Left lobe of liver (tissue), 2 donors: ENCODE results near the gene C3. TPM values are rescaled to one million over a fixed set of nuclear protein-coding genes. Genes with fewer than 3 reads are reported as not detected.
"Not testable (repeated sequence)": the region's sequence is repeated elsewhere in the genome, so short reads cannot be mapped to it uniquely, and the experiment has no call there.

Experiments used
- ATAC-seq: fragments of 200-7000 bp; cut with Tn5 transposase; one replicate; pipeline ENCODE4 v1.9.1; 2020; ENCODE audit warnings: mild to moderate bottlenecking, moderate library complexity
- DNase-seq: peaks from one replicate; pipeline ENCODE4 v3.0.0-alpha.2; 2020; ENCODE audit warnings: low spot score
- total RNA-seq: library from RNA; stranded (reverse); gene quantifications from one replicate; pipeline ENCODE4 v1.2.1, GENCODE V29; 2021
- donor health status: DM: no; HTN: no; CAD: no; lungs with moderate emphysema.
- donor health status: DM: no; HTN: yes; CAD: no.

C3 gene
- total RNA-seq, 1 donor from 2014 or later, result 11,297 TPM

DNA sequence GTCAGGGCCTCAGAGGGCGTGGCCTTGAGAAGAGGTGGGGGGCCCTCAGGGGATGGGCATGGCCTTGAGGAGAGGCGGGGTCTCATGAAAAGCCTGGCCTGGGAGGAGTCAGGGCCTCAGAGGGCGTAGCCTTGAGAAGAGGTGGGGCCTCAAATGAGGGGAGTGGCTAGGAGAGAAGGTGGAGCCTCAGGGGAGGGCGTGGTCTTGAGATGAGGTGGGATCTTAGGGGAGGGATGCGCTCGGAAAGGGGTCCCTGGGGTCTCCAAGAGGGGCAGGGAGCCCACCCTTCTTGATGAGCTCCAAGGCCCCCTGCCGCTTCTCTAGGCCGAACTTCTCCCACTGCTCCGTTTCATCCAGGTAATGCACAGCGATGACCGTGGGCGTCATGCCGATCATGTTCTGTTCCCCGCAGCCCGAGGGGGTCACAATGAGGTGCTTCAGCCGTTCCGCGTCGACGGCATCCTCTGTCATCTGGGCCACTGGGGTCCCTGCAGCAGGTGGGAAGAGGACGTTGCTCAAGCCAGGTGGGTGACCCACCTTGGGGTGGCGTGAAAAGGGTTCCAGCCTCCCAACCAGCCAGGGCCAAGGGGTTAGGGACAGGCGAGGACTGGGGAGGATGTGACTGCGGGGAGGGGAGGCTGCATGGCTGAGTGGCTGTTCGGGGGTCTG is 26.2 kb downstream of the C3 start:
- DNase-seq (no peak), ATAC-seq (peak; percentile 57)

DNA sequence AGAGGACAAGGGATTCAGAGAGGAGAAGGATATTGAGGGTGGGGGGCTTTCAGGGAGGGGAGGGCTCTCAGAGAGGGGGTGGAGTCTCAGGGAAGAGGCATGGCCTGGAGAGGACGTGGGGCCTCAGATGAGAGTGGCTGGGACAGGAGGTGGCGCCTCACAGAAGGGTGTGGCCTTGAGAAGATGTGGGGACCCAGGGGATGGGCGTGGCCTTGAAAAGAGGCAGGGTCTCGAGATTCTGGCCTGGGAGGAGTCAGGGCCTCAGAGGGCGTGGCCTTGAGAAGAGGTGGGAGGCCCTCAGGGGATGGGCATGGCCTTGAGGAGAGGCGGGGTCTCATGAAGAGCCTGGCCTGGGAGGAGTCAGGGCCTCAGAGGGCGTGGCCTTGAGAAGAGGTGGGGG is 26.8 kb downstream of the C3 start:
- DNase-seq (no peak), ATAC-seq (peak; percentile 10)

DNA sequence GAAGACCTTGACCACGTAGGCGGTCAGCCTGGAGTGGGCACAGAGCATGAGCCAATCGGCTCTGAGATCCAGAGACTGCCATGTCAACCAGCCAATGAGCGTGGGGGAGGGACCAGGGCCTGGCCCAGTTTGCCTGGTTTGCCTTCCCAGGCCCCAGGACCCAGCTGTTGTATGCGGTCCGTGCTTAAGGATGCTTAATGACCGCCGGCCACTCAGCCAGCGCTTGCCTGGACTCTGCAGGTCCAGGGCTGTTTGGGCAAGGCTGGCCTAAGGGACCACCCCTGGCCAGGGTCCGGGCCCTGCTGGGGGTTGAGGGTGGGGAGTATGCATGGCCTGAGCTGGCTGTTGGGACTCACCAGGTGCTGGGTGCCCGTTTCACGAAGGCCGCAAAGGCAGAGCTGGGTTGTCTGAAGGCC is 27.4 kb downstream of the C3 start:
- ATAC-seq (peak; percentile 6), DNase-seq (no peak)

DNA sequence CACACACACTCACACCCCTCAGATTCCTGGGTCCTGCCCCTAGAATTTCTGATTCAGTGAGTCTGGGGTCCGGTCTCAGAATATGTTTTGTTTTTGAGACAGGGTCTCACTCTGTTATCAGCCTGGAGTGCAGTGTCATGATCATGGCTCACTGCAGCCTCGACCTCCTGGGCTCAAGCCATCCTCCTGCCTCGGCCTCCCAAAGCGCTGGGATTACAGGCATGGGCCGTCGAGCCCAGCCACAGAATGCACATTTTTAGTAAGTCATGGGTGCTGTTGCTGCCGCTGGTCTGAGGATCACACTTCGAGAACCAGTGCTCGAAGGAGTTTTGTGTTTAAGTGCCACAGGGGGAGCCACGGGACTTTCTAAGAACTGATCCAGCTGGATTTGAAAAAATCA is 28.4 kb downstream of the C3 start:
- DNase-seq (no peak), ATAC-seq (no peak)

DNA sequence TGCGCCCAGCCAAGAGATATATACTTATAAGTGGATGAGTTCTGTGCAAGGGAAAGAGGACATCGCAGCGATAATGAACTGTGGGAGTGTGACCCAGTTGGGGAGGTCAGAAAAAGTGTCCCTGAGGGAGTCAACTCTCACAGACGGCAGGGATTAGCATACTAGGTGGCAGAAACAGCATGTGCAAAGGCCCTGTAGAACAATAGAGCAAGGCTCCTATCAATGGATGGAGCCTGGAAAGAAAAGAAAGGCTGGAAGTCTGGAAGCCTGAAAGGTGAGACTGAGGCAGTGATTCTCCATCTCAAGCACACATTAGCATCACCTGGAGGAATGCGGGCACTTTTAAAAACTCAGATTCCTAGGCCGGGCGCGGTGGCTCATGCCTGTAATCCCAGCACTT is 29.1 kb downstream of the C3 start:
- DNase-seq, result no peak

DNA sequence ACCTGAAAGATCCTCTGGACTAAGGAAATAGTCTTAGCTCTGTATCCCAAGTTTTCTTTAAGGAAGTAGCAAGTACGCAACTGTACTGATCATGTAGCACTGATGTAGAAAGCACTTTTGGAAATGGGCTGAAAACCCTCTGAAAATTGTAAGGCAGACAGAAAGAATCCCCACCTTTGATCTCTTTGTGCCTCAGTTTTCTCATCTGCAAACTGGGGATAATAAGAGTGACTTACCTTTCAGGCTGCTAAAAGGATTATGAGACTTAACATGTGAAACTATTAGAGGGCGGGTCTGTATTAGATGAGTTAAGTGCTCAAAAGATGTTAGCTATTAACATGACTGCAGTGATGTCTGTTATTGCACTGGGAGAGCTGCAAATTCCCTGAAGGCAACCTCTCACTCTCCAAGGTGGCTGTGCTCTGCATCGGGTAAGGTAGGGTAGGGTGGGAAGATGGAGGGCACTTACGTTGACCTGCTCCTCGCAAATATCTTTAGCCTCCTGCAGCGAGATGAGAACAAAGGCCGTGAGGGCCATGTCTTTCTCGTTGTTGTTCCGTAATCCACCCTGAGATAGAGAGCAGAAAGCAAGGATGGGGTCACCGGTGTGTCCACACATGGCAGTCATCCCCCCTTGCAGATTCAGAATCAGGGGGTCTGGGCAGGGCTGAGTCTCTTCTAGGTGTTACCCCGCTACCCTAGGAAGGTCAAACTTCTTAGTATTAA is 30.1 kb downstream of the C3 start:
- no peak for DNase-seq
- ATAC-seq, result no peak

More for the DNA sequence above, 29.1 kb downstream of the C3 start:
- no peak for ATAC-seq

DNA sequence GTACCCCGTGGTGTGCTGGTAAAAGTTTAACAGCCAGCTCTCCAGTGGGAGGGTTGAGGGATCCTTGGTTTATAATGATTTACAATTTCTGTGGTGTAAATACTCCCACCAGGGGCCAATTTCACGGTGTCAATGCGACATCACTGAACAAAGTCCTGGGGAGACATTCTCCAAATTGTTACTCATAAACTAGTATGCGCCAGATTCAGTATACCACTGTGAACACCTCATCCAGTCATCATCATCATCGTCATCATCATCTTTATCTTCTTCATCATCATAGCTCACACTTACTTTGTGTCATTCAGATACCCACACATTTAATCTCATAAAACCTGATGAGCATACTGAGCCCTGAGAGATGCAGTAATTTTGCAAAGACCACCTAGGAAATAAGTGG is 33.3 kb downstream of the C3 start:
- no peak for ATAC-seq
- no peak for DNase-seq

DNA sequence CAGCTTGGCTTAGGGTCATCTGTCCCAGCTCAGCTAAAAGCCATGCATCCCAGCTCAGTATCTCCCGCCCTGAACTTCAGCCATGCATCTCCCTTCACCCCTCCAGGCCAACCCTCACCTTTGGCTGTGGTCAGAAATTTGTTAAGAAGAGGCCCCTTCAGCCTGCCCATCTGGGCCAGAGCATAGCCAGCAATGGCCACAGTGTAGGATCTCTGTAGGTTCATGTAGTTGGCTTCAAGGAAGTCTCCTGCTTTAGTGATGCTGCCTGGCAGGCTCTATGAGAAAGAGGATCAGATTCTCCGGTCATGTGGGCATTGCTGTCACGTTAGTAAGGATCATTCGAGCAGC is 33.8 kb downstream of the C3 start:
- DNase-seq (no peak), ATAC-seq (peak; percentile 6)

DNA sequence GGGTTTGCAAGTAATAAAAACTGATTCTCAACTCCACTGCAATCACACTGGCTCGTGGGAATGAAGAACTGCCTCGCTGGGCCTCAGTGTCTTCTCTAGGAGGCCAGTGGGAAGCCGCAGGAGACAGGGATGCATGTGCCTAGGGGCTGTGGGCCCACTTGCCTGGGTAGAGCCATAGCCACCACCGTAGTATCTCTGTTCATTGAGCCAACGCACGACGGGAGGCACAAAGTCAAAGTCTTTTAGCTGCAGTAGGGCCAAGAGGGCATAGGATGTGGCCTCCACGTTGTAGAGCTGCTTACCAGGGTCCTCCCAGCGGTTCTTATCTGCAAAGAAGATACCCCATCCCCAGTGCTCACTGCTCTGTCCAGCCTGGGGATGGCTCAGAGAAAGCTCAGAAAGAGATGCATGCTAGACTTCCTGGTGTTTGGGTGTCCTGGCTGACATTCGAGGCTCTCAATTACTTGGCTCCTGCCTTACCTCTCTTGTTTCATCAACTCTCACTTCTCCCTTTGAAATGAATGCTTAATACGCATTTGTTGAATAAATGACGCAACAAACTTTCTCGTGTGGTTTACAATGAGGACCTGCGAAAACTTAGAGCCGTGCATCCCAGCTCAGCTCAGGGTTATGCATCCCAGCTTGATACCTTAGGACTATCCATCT is 34.4 kb downstream of the C3 start:
- ATAC-seq (peak; percentile 2), DNase-seq (no peak)

DNA sequence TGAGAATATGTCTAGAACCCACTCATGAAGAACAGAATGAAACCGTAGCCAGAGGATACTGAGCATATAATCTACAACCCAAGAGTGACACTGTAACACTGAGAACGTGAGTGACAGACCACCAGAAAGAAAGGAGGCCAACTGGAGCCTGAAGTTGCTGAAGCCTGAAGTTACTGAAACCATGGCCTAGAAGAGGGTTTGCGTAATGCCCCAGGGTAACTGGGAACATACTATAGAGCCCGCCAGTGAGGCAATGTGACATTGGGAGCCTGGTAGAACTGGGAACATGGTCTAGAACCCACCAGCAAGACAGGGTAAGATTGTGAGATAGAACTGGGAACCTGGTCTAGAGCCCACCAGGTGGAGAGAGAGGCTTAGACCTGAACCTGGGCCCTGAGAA is 35.0 kb downstream of the C3 start:
- ATAC-seq (no peak), DNase-seq (no peak)

DNA sequence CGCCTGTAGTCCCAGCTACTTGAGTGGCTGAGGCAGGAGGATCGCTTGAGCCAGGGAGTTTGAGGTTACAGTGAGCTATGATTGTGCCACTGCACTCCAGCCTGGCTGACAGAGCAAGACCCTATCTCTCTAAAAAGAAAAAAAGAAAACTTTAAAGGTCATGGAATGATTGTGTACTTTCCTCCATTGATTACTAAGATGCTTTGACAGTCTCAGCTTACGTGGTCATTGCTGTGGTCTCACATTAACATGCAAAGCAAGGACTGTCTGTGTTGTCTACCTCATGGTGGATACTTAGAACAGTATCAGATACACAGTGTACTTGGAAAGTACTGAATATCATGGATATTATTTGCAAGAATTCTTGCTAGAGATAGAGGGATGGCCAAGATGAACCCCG is 36.5 kb downstream of the C3 start:
- ATAC-seq (no peak), DNase-seq (no peak)

DNA sequence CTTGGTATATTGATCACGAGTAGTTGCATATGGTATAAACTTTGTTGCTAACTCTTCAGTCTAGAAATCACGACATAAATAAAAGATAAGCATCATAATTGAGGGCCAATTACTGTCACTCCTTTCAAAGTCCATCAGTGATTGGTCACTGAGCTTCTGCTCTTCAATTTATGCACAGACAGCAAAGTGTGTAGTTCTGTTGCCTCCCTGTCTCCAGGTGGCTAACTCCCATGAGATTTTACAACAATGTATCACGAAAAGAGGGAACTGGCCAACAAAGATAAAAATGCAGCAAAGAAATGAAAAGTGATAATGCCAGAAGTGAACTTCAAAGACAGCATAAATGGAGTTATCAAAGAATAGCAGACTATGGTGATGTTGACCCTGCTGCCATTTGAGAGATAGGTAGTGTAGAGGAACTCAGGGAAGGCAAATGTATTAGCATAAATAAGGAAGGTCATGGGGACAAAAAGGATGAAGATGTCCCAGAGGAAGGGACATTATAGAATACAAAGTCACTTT is 37.8 kb downstream of the C3 start:
- ATAC-seq (no peak), DNase-seq (no peak)

DNA sequence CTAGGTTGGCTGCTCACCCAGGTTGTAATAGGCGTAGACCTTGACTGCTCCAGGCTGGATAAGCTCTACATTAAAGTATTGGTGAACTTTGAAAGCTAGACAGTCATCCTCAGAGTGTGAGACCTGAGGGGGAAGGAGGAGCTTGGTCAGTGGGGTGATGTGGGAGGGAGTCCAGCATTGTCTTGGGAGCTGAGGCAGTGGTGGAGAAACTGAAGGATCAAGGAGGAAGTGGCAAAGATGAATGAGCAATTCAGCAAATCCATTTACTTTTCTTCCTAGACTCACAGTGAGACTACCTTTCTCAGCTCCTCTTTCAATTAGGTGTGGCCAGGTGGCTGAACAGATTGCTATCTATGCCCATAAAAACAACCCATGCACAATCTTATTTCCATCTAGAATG is 40.3 kb downstream of the C3 start:
- ATAC-seq, result no peak
- DNase-seq, result no peak

DNA sequence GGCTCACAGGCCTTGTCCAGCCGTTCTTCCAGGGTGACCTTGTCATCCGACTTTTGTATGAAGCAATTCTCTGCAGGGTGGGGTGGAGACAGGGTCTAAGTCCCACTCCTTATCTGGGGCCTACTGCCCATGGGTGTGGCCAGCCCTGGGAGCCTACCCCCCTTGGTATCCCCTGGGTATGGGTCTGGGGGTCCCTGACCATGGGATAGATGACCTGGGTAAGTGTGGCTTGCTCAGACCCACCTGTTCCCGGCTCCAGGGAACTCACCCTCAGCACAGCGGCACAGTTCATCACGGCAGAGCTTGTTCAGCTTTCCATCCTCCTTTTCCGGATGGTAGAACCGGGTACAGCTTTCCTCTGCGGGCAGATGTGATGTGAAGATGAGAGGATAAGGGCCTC is 41.3 kb downstream of the C3 start:
- ATAC-seq (peak; percentile 2), DNase-seq (no peak)

DNA sequence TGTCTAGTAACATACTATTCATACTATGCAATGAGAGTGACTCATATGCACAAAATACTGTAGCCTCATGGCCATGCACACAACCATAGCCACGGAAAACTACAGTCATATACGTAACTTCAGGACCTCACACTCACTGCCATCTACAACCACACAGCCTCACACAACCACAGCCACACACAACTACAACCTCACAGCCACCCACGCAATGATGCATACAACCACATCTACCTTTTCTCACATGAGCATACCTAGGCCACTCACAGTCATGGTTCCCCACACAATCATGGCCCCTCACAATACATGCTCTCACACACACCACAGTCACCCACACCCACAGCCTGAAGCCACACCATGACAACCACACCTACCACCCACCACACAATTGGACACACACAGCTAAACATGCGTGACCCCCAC is 41.8 kb downstream of the C3 start:
- ATAC-seq (peak; percentile 1), DNase-seq (no peak)

DNA sequence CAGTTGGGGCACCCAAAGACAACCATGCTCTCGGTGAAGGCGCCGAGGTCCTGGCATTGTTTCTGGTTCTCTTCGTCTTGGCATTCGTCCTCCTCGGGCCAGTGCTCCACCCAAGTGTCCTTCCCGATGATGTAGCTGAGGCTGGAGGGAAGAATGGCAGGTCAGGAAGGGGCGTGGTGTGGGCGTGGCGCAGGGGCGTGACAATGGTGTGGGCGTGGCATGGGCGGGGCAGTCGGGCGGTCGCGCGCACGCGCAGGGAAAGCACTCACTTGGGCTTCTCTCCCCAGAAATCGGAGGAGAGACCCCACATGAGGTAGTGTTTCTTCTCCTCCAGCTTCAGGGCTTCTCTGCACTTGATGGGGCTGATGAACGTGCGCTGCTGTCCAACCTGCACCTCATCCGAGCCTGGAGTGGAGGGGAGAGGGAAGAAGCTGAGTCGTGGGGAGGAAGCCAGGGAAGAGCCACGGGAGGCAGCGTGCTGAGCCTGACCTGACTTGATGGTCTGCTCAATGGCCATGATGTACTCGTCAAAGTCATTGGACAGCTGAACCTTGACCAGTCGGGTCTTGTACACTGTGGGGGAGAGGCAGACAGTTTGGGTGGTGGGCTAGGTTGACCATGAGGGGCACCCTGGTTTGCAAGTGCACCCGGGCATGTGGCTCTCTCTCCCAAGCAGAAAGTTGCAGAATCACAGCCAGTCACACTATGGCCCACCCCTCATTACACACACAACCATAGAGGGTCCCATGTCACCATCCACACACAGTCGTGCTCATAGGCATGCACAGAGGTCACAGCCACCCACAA is 42.4 kb downstream of the C3 start:
- peak; percentile 68 for ATAC-seq
- DNase-seq, result peak; percentile 75

DNA sequence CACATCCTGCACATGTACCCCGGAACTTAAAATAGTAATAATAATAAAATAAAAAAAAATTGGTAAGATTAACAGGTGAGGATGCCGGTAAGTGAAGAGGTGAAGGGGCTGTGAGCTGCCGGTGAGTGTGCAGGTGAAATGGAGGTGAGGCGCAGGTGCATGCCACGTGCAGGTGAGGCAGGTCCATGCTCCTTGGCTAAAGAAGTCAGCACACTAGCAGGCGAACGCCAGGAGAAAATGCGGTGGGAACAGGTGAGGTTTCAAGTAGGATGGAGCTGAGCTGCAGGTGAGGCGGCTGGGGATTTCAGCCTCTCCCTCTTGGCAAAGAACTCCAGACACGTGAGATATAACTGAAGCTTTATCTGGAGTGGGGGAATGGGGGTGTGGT is 43.0 kb downstream of the C3 start:
- DNase-seq, result no peak
- no peak for ATAC-seq

DNA sequence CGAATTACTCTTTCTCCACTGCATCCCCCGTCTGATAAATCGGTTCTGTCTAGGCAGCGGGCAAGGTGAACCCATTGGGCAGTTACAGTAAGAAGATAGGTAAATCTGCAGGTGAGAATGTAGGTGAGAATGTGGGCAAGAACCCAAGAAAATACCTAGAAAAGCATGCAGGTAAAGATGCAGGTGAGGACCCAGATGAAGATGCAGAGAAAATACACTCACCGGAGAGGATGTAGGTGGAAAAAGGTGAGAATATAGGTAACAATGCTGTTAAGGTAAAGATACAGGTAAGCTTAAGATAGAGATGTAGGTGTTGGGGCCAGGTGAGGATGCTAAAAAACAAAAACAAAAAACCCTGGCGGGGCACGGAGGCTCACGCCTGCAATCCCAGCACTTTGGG is 44.2 kb downstream of the C3 start:
- ATAC-seq (no peak), DNase-seq (no peak)

DNA sequence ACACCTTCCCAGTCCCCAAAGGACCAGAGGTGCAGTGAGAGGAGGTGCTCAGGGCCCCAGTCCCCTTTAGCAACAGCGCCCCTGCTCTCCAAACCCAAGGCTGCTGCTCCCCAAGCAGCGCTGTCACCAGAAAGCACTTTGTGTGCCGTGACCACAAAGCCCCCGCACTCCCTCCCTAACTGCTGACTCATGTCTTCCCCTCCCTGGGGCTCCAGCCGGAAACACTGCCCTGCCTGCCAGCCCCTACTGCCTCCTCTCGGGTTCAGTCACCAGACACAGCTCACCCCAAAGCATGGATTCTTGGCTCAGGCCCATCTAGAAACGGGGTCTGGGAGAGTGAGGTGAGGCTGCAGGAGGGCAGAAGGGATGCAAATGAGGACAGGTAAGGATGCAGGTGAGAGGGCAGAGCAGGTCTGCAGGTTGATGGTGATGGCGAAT is 45.6 kb downstream of the C3 start:
- ATAC-seq (peak; percentile 6), DNase-seq (peak; percentile 69)

DNA sequence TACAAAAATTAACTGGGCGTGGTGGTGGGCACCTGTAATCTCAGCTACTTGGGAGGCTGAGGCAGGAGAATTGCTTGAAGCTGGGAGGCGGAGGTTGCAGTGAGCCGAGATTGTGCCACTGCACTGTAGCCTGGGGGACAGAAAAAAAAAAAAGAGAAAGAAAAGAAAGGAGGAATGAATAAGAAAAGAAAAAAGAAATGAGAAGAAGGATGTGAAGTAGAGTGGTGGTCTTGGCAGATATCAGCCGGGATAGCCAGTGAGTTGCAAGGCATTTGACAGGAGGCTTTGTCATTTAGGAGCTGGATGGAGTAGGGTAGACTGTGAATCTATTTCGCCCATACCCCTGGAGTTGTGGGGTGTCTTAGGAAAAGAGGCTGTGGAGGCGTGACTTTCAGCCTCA is 46.0 kb downstream of the C3 start:
- not testable (repeated sequence) for DNase-seq, ATAC-seq

DNA sequence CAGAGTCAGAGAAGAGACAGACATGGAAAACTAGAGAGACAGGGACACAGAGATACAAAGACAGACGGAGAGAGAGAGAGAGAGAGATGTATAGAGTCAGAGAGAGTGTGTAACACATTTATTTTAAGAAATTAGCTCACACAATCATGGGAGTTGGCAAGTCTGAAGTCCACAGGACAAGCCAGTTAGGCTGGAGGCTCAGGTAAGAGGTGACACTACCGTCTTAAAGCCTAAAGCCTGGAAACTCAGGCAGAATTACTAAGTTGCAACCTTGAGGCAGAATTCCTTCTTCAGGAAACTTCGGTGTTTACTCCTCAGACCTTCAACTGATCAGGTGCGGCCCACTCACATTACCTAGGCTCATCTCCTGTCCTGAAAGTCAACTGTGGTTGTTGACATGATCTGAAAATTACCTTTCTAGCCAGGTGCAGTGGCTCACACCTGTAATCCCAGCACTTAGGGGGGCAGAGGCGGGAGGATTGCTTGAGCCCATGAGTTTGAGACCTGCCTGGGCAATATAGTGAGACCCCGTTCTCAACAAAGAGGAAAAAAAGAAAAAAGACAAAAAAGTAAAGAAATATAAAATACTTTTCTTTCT is 47.7 kb downstream of the C3 start:
- no peak for ATAC-seq
- no peak for DNase-seq
